HL-60 (cell line): ENCODE data around the gene PLPPR5.

Source experiments
- DNase-seq, 2 experiments: peaks; one replicate each; pipeline ENCODE4 v3.0.0-alpha.2; 2010 to 2020; ENCODE audit warnings: low read depth in 1 of 2, low spot score in 1 of 2
- H3K27ac ChIP-seq: fragments of 250-450 bp; sonication (Bioruptor Pico); replicated peaks from 2 replicates; pipeline ENCODE4 v1.5.1; 2020; ENCODE audit warnings: mild to moderate bottlenecking, moderate library complexity
- H3K27me3 ChIP-seq: fragments of 250-450 bp; sonication (Bioruptor Pico); 2 replicates; pipeline ENCODE4 v1.5.1; 2021; ENCODE audit warnings: mild to moderate bottlenecking, moderate library complexity; ENCODE audit not compliant: insufficient read depth, poor library complexity, severe bottlenecking
- H3K4me3 ChIP-seq: replicated peaks from 2 replicates; pipeline ENCODE4 v1.5.1; 2011; ENCODE audit warnings: mild to moderate bottlenecking, control low read depth, low read length; ENCODE audit not compliant: insufficient read depth
- GABPA ChIP-seq: IDR thresholded peaks from 2 replicates; pipeline ENCODE4 v1.6.1; 2012; ENCODE audit warnings: low read depth
- POLR2AphosphoS5 ChIP-seq: IDR thresholded peaks from 2 replicates; pipeline ENCODE4 v1.6.1; 2012; ENCODE audit warnings: low read depth
- SPI1 ChIP-seq: IDR thresholded peaks from 2 replicates; pipeline ENCODE4 v1.6.1; 2012; ENCODE audit warnings: low read depth, mild to moderate bottlenecking, borderline replicate concordance
- TF ChIP-seq, protein P1 (sequence below): IDR thresholded peaks from one replicate; pipeline ENCODE4 v1.5.1; 2011; ENCODE audit warnings: low read length, control low read depth, inconsistent platforms; ENCODE audit not compliant: insufficient read depth
- TF ChIP-seq, protein P2 (sequence below): IDR thresholded peaks from 2 replicates; pipeline ENCODE4 v1.6.1; 2012; ENCODE audit warnings: low read depth; ENCODE audit not compliant: insufficient replicate concordance

Gene PLPPR5

DNA sequence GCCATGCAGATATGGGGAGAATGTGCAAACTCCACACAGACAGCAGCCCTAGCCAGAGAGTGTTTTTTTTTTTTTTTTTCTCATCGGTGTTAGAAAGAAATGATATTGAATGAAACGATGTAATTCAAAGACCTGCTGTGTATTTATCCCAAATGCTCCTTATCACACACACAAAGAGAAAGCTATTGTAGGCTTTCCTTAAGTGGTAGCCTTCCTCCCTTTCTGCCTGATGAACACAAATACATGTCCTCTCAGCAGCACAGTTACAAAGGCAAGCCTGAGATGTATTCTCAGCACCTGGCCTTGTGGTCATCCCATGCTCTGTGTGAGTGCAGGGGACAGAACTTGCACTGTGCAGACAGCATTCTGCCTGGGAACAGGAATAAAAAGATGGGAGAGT is 93.8 kb downstream of the PLPPR5 start:
- Histone ChIP-seq H3K4me3 (no peak overlapping the region), H3K27me3 (no peaks in the 10 kb centered on the region), H3K27ac (no peak overlapping the region)
- DNase-seq = no peak
- TF ChIP-seq, protein P1, sequence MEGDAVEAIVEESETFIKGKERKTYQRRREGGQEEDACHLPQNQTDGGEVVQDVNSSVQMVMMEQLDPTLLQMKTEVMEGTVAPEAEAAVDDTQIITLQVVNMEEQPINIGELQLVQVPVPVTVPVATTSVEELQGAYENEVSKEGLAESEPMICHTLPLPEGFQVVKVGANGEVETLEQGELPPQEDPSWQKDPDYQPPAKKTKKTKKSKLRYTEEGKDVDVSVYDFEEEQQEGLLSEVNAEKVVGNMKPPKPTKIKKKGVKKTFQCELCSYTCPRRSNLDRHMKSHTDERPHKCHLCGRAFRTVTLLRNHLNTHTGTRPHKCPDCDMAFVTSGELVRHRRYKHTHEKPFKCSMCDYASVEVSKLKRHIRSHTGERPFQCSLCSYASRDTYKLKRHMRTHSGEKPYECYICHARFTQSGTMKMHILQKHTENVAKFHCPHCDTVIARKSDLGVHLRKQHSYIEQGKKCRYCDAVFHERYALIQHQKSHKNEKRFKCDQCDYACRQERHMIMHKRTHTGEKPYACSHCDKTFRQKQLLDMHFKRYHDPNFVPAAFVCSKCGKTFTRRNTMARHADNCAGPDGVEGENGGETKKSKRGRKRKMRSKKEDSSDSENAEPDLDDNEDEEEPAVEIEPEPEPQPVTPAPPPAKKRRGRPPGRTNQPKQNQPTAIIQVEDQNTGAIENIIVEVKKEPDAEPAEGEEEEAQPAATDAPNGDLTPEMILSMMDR = no peak
- TF ChIP-seq, protein P2, sequence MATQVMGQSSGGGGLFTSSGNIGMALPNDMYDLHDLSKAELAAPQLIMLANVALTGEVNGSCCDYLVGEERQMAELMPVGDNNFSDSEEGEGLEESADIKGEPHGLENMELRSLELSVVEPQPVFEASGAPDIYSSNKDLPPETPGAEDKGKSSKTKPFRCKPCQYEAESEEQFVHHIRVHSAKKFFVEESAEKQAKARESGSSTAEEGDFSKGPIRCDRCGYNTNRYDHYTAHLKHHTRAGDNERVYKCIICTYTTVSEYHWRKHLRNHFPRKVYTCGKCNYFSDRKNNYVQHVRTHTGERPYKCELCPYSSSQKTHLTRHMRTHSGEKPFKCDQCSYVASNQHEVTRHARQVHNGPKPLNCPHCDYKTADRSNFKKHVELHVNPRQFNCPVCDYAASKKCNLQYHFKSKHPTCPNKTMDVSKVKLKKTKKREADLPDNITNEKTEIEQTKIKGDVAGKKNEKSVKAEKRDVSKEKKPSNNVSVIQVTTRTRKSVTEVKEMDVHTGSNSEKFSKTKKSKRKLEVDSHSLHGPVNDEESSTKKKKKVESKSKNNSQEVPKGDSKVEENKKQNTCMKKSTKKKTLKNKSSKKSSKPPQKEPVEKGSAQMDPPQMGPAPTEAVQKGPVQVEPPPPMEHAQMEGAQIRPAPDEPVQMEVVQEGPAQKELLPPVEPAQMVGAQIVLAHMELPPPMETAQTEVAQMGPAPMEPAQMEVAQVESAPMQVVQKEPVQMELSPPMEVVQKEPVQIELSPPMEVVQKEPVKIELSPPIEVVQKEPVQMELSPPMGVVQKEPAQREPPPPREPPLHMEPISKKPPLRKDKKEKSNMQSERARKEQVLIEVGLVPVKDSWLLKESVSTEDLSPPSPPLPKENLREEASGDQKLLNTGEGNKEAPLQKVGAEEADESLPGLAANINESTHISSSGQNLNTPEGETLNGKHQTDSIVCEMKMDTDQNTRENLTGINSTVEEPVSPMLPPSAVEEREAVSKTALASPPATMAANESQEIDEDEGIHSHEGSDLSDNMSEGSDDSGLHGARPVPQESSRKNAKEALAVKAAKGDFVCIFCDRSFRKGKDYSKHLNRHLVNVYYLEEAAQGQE = no peak
- no peak for TF ChIP-seq SPI1
- no peak for TF ChIP-seq GABPA
- no peak for TF ChIP-seq POLR2AphosphoS5

DNA sequence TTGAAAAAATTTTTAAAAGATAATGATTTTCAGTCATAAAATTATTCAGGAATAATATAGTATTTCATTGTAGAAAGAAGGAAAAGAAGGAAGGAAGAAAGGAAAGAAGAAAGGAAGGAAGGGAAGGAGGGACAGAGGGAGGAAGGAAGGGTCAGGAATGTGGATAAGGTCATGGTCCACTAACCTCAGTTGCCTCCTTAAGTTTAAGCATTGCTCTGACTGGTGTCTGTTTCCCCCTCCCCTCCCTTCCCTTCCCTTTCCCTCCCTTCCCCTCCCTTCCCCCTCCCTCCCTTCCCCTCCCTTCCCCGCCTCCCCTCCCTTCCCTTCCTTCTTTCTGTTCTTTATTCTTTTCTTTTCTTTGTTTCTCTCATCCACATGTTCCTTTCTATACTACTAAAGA is 95.7 kb downstream of the PLPPR5 start:
- Histone ChIP-seq H3K27me3 (no peaks in the 10 kb centered on the region), H3K4me3 (no peak overlapping the region), H3K27ac (no peak overlapping the region)
- TF ChIP-seq GABPA = no peak
- no peak for TF ChIP-seq POLR2AphosphoS5
- TF ChIP-seq, protein P2 = no peak
- TF ChIP-seq SPI1 = no peak
- TF ChIP-seq, protein P1 = no peak
- no peak for DNase-seq

DNA sequence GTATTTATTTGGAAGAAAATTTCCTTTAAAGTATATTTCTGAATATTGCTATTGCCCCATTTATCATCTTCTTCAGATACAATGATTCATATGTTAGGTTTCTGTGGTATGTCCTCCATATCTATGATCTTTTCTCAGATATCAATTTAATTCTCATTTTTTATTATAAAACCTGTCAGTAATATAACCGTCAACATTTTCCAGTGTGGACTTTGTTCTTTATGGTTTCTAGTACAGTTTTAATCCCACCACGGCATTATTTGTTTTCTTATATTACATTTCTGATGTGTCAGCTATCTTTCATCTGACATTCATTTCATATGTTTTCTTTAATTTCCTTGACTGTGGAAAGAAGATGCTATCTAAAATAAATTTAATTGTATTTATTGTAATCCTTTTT is 97.9 kb downstream of the PLPPR5 start:
- TF ChIP-seq, protein P1 = no peak
- TF ChIP-seq SPI1 (no peak), GABPA (no peak), POLR2AphosphoS5 (no peak)
- TF ChIP-seq, protein P2 = no peak
- DNase-seq = no peak
- Histone ChIP-seq H3K27me3 (no peaks in the 10 kb centered on the region), H3K27ac (no peak overlapping the region), H3K4me3 (no peak overlapping the region)
